NCI-H748 (cell line): Measurements from ENCODE around the gene NUDT10.

ENCODE experiments used
- DNase-seq: peaks from one replicate; lab custom pipeline; 2025; ENCODE audit not compliant: unreplicated experiment; lab: John Stamatoyannopoulos, UW

NUDT10 gene

GRCh38 chrX:51332188-51332942 is at the start of gene NUDT10:
Gene NUDT10 (plus strand): TSS chrX:51332822. CDS start chrX:51332966, 144 bp downstream.
- DNase-seq, result peak; percentile 81

- no peak for DNase-seq
These were observed 40.2 kb upstream of the NUDT10 start for GRCh38 chrX:51292421-51292820.

- DNase-seq, result no peak
These were observed 36.5 kb upstream of the NUDT10 start for GRCh38 chrX:51296138-51296537.

GRCh38 chrX:51316271-51316670 is 16.4 kb upstream of the NUDT10 start:
- DNase-seq, result no peak

GRCh38 chrX:51332943-51333785 is 542 bp downstream of the NUDT10 start:
- peak; percentile 3 for DNase-seq

GRCh38 chrX:51334276-51334675 is 1.7 kb downstream of the NUDT10 start:
- DNase-seq, result no peak

GRCh38 chrX:51336584-51336983 is 4.0 kb downstream of the NUDT10 start:
- peak; percentile 57 for DNase-seq

GRCh38 chrX:51361251-51361650 is 28.6 kb downstream of the NUDT10 start:
- no peak for DNase-seq

GRCh38 chrX:51376672-51377071 is 44.0 kb downstream of the NUDT10 start:
- DNase-seq, result no peak
